NCI-H1092 (cell line): ENCODE data around the gene KHDRBS2.

Source experiments
- DNase-seq: peaks from one replicate; lab custom pipeline; 2025; lab: John Stamatoyannopoulos, UW

KHDRBS2 gene

DNA sequence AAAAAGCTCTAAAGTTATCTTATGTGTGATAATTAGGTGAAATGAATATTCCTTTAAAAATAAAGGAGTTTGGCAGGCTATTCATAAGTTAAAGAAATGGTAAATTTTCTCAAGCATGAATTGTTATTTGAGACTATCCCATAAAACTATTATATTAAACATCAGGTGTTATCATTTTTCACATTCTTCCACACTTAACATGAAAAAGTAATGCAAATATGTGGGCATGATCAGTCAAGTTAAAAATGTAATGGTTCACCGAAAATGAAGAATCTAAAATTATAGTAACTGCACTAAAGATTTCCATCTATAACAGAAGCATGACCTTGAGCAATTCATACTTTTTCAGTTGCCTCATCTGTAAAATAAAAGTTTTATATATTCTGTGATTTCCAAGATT, 110.8 kb downstream of the KHDRBS2 start:
- no peak for DNase-seq

- no peak for DNase-seq
Measured at GRCh38 chr6:62174548-62174947, 111.5 kb downstream of the KHDRBS2 start.

DNA sequence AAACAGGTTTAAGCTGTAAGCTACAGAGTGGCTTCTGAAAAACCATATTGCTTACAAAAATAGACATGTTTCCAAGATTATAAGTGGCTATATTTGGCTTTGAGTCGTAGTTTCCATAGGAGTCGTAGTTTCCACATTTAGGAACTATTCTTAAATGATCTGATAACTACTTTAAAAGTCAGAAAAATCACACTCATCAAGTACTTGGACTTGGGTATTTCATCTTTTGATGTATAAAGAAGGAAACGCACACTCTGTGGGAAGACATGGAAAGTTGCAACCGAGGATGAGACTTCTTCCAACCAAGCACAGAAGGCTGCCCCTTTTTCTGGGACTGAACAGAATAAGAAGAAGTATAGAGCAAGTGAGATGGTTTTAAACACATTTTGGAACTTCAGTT, 118.3 kb downstream of the KHDRBS2 start:
- DNase-seq, result no peak

DNA sequence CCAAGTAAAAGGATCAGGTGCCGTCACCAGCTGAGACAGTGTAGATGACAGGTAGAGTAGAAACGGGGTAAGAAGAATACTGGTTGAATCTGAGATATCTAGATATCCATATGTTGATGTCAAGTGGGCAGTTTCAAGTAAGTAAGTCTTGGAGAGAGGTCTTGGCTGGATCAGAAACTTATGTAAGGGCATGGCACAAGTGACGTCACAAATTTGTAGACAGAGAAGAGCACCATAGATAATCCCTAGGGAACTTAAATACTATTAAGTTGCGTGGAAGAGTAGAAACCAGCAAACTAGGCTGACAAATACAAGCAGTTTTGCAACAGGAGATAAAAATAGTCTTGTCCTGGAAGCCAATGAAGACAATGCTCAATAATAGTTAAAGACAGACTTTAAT, 123.2 kb downstream of the KHDRBS2 start:
- DNase-seq, result no peak

- DNase-seq, result no peak
Measured at GRCh38 chr6:62152796-62153195, 133.2 kb downstream of the KHDRBS2 start.

GRCh38 chr6:62150048-62150663, 135.9 kb downstream of the KHDRBS2 start:
- DNase-seq, result no peak

GRCh38 chr6:62146954-62147853, 138.8 kb downstream of the KHDRBS2 start:
- DNase-seq, result no peak

GRCh38 chr6:62129127-62129526, 156.9 kb downstream of the KHDRBS2 start:
- no peak for DNase-seq

- no peak for DNase-seq
Measured at GRCh38 chr6:62119401-62119800, 166.6 kb downstream of the KHDRBS2 start.

DNA sequence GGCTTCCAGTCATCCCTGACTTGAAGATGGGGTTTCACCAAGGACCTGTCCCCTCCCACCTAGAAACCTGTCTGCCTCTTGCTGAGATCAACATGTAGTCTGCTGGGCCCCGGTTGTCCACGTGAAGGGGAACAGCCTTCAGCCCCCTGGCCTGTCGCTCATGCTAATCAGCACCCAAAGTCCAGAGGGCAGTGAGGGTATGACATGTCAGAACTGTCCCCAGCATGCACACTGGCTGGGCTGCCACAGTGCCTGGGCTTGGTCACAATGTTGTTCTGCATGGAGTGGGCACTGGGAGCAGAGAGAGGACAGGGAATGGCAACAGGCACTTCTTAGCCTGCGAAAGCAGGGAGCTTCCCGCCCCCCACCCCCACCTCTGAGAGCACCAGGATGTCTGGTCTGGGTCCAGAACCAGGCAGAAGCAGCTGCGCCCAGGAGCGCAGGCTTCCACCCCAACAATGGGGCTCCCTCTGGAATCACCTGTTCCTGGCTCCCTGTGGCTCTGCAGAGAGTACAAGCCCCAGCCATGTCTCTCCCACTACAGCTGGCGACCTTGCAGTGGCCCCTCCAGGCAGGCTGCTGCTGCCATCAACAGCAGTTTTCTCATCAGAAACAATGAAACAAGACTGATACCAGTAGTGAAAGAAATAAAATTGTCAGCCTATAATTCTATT, 182.7 kb downstream of the KHDRBS2 start:
- DNase-seq, result no peak

DNA sequence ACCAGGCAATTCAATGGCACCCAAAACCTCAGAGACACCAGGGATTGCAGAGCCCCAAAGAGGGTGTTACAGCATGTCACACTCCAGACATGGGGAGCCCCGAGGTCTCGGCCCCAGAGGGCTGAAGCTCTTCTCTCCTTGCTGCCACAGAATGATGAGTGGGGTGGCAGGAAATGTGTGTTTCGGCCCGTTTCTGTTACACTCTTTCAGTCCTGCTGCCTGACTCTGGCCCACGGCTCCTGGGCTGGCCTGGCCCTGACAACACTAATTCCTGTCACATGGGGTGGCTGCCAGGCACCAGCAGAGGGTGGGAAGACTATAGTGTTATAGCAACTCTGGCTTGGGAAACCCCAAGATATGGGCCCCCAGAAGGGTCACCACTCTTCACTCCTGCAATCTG, 183.6 kb downstream of the KHDRBS2 start:
- DNase-seq, result no peak

DNA sequence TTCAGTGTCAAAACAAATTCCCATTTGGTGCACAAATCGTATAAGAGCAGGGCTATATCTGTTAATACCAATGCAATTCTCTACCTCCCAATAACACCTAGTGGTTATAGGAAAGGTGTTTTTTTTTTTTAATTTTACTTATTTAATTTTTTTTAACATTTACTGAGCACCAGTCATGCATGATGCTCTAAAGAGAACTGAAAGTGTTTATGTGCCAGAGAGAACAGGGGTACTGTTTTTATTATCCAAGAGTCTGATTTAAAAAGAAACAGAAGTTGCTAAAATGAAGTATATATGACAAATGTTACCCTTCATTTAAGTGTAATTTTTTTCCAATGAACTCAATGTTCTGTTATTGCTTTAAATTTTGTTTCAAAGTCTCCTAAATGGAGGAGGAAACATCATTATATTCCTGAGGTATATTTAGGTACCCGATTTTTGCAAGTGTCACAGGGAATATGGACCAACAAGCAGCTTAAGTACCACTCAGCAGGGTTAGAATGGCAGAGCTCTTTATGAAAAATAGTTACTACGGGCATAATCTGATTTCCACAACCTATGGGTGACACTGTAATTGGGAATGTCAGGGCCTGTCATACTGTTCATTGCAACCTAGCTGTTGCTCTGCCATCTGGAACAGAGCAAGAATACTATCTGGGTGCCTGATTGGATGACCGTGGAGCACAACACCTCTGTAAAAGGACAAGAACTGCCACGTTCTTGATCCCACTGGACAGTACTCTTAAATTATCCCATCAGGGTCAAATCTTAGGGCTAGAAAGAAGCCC, 195.4 kb downstream of the KHDRBS2 start:
- DNase-seq, result no peak

DNA sequence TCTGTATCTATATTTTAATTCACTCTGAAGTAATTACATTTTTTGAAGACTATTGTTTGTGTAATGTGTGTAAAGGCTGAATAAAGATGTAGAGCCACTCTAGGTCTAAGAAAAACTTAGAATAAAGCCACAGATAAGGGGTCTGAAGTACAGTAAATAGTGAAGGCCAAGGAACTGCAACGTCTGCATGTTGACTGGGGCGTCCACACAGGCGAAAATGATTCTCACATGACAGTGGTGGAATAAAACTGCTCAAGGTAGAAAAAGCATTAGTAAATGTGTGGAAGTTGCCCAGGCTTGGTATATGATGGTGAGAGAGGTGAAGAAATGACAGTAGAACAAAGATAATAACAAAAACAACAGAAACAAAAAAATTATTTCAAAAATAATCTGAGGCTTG, 196.2 kb downstream of the KHDRBS2 start:
- DNase-seq, result no peak

GRCh38 chr6:62086047-62086446, 200.0 kb downstream of the KHDRBS2 start:
- no peak for DNase-seq

DNA sequence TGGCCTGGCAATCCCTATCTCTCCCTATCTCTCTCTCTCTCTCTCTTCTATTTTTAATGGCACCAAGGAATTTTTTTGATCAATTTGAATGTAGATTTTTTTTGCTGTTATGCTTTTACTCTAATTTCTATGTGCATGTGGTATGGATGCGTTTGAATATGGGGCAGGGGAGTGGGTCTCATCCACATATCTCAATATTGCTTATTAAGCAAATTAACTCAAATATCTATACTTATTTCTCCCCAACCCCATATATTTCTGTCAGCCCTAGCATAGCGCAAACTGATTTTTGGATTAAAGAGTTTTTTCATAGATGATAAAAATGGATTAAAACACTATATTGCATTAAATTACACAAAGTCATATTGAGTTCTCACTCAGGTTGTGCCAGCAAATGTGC, 210.2 kb downstream of the KHDRBS2 start:
- no peak for DNase-seq

DNA sequence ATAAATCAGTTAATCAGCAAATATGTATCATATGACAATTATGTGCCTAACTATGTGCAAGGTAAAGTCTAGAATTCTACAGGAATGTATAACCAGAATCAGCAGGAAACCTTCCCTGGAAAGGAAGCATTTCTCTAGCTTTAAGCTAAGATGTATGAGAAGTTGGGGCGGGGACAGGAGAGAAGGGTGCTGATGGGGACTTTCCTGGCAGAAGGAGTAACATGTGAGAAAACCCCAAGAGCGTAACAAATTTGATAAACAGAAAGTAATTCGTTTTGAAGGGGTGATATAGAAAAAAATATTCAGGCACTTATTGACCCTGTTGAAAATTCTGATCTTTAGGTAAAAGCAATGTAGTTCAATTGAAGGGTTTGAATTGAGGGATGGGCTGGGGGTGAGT, 226.1 kb downstream of the KHDRBS2 start:
- no peak for DNase-seq

- no peak for DNase-seq
Measured at GRCh38 chr6:62057300-62057699, 228.7 kb downstream of the KHDRBS2 start.

- no peak for DNase-seq
Measured at GRCh38 chr6:62045502-62045901, 240.5 kb downstream of the KHDRBS2 start.

GRCh38 chr6:62043084-62043483, 242.9 kb downstream of the KHDRBS2 start:
- no peak for DNase-seq

DNA sequence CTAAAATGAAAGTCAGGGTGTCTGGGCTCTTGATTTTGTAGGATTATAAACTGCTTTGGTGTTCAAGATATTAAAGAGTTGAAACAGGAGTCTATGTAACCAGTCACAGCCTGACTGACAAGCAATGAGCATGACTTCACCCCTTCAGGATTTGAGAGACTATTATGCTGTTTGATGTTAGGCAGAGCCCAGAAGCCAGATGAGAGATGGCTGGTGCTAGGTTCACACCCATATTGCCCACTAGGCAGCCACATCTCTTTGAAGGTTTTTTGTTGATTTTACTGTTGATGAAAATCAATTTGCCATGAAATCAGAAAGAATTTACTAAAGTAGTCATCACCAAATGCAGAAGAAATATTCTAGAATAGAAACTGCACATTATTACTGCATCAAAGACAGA, 243.6 kb downstream of the KHDRBS2 start:
- DNase-seq, result no peak

GRCh38 chr6:62039605-62040004, 246.4 kb downstream of the KHDRBS2 start:
- no peak for DNase-seq

GRCh38 chr6:62037445-62037844, 248.6 kb downstream of the KHDRBS2 start:
- DNase-seq, result no peak
